ENCODE results near the gene MRPL43. TPM values are rescaled to one million over a fixed set of nuclear protein-coding genes. Genes with fewer than 3 reads are reported as not detected.
A peak's percentile ranks its signal among the peaks of the same experiment; 100 is the strongest.

Gene MRPL43
- total RNA-seq, 1 donor from 2014 or later, result 43.2 TPM

DNA sequence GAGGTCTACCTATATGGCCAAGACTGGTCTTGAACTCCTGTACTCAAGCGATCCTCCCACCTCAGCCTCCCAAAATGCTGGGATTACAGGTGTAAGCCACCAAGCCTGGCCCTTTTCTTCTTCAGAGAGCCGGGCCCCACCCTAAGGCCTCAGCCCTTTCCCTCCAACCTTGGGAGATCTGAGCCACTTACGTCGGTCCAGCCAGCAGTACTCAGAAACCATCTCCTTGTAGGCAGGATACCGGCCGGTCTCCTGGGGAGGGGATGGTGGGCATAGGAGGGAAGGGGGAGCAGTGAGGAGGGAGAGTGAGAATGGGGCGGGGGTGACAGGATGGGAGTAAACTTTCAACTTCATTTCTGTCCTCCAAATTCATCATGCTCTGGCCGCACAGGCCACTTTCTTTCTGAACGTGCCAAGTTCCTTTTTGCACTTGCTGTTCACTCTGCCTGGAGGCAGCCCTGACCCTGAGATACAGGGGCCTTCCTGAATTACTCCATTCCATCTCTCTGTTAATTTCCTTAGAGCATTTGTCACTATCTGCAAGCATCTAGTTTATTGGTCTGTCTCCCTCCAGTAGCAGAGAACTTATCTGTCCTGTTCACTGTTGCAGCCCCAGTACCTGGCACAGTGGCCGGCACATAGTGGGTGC lies 33.3 kb upstream of the MRPL43 start:
- no peak for DNase-seq (ENCODE audit: low read depth)

DNA sequence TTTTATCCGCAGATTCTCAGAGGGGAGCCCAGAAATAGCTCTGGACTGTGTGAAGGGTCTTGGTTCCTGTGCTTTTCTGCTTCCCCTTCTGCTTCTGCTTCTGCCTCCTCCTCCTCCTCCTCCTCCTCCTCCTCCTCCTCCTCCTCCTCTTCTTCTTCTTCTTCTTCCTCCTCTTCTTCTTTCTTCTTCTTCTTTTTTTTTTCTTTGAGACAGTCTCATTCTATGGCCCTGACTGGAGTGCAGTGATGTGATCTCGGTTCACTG lies 32.1 kb upstream of the MRPL43 start:
- no peak for DNase-seq (ENCODE audit: low read depth)

DNA sequence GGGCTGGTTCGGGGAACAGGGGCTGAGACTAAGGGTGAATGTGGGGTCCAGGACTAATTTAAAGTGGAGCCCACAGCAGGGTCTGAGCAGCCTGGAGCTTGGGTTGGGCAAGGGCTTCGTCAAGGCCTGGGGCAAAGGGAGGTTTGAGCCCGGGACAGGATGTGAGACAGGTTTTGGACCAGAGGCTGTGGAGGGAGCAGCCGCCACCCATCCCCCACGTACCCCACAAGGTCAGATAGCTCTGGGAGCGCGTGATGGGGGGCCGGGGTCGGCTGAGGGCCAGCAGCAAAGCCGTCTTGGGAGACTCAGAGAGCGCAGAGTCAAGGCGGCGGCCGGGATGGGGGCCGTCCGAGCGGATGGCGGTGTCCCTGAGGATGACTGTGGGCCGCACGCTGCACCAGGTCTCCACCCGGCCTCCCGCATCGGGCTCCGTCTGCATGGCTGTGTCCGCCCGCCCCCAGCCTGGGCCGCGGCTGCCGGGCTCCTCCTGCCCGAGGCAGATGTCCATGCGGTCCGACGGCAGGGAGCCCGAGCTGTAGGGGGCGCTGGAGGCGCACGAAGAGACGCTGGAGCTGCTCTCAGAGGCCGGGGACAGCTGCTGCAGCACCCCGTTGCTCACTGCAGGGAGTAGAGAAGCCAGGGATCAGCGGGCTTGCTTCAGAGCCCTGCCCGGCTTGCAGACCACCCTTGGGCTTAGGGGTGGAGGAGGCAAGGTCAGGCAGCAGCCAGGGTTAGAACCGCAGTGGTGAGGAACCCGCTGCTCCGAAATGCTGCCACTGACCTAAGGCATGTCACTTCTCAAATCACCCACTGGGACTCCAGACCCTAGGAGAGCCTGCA lies 31.5 kb upstream of the MRPL43 start:
- peak; percentile 42 for DNase-seq (ENCODE audit: low read depth)

DNA sequence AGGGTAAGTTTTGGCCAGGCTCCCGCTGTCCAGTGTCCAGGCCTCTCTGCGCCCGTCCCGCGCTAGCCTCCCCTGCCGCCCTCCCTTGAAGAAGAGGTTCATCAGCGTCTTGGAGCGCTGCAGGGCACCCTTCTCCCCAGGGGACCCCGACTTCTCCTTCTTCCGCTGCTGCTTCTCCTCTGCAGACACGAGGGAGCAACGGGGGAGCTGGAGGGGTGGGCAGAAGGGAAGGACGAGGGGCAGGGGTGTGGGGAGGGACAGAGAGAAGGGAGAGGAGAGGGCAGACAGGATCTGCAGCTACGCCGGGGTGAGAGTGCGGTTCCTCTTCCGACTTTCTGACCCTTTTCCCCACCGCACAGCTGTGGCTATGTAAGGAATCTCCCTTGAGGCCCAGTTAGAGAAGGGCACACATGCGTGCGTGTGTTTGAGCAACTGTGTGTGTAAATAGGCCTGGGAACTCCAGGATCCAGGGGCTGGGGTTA lies 30.9 kb upstream of the MRPL43 start:
- DNase-seq (ENCODE audit: low read depth), result no peak

DNA sequence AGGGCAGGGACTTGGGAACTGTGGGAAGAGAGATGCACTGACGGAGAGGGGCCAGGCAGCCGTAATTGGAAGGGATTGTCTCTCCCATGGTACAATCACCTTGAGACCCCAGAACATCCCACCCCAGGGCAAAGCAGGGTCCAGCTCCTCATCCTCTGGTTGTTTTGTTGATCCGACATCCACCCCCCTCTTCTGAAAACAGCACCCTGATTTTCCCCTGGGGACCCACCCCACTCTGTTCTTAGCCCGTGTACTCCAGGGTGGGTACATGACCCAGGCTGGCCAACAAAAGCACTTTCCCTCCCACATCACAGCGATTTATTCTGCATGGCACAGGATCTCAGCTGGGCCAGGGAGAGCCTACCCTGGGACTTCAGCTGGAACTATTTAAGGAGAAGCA lies 29.5 kb upstream of the MRPL43 start:
- DNase-seq (ENCODE audit: low read depth), result no peak

DNA sequence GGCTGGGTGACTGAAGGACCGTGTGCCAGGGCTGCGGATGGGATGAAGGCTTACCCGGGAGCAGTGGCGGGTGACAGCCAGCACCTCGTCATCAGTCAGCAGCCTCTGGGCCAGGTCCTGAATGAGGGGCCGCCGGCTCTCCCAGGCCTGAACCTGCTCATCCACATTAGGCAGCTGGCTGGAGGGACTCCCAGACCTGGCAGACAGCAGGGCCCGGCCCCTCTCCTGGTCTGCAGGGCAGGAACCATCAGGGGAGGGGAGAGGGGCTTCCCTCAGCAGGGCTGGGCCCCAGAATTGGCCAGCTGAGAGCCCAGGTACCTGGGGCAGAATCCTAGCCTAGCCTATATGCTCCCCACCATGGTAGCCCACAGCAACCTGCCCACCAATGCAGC lies 28.3 kb upstream of the MRPL43 start:
- no peak for DNase-seq (ENCODE audit: low read depth)

DNA sequence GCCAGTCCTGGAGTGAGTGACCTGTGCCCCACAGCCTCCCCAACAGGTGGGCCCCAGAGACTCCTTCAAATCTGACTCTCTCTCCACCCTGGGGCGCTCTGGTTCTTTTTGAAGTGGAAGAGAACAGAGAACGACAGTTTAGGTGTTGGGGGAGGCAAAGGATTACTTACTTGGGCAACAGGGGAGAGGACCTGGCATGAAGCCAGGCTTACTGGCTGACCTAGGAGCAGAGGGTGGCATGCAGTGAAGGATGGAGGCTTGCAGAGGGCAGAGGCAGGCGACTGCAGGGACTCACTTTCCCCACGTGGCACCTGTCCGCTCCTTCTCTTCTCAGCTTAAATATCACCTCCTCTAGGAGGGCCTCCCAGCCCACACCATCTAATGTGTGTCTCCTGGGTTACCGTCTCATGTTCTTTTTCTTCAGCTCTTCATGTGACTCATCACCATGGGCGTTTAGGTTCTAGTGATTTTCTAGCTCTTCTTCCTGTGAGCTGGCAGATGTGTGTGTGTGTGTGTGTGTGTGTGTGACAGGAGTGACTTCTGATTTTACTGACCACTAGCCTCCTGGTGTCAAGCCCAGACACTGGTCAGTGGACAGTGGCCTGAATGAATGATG lies 27.8 kb upstream of the MRPL43 start:
- DNase-seq (ENCODE audit: low read depth), result peak; percentile 87

DNA sequence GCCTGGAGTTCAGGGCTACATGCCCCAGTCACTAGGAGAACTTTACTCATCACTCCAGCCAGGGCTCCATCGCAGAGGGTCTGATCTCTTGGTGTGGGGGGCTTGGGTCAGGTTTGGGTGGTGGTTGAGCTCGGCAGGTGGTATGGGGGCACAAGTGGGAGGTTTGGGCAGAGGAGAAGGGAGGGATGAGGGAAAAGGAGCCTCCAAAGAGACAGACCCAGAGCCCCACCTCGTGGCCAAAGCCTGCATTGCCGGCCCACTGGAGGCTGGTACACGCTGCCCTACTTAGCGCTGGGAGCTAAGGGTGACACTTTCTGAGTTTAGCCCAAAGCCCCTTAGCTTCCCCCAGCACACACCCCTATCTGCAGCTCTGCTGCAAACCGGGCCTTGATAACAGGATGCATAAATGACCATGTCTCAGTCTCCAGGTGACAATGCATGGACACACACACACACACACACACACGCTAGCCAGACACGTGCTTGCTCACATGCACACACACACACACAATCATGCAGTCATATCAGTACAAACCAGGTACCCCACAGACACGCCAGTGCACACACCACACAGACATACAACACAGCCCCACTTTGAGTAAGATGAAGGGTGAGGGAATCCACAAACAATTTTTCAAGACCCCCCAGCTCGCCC lies 27.1 kb upstream of the MRPL43 start:
- DNase-seq (ENCODE audit: low read depth), result peak; percentile 26

DNA sequence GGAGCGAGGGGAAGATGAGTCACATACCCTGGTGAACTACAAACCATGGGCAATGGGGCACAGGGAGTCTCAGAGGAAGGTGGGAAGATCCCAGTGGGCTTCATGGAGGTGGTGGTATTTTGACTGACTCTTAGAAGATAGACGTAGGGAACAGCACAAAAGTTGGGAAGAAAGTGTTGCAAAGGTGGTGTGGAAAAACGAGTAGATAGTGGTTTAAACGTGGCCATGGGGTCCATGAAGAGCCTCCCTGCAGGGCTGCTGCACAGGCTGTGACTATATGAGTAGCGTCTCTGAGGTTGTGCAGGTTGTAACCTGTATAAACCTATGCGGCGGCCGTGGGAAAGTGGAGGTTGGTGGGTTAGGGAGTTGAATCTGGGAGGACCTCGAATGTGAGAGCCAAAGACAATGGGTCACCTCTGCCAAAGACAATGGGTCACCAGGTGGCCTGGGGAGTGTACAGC lies 26.1 kb upstream of the MRPL43 start:
- DNase-seq (ENCODE audit: low read depth), result no peak

DNA sequence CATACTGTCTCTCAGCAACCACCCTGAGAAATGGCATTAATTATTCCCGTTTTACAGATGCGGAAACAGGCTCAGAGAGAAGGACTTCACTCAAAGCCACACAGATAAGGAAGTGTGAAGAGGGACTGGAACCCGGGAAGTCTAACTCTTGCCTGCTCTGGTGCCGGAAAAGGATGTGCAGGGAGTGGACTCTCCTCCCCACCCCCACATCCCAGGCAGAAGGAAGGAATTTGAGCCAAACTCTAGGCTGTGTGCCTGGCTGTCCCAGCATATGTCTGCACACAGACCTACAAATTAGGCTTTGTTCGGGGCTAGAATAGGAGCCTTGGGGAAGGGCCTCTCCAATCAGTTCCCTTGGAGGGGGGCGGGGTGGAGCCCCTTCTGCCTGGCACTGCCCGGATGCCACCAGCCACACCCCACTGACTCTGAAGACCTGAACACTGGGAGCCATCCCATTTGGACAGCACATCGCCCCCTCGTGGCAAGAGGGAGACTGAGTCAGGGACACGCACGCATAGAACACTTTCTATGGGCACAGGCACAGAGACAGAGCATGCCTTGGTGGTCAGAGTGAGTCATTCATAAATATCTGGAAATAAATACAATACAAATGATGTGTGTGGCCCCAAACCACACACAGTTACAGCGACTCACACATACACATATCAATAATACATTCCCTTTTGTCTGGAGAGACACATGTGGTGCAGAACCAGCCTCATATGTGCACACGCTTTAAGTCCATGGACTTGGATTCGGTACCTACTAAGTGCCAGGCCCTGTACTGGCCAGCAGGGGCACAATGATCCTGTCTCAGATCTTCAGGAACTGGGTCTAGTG lies 25.4 kb upstream of the MRPL43 start:
- DNase-seq (ENCODE audit: low read depth), result peak; percentile 89

DNA sequence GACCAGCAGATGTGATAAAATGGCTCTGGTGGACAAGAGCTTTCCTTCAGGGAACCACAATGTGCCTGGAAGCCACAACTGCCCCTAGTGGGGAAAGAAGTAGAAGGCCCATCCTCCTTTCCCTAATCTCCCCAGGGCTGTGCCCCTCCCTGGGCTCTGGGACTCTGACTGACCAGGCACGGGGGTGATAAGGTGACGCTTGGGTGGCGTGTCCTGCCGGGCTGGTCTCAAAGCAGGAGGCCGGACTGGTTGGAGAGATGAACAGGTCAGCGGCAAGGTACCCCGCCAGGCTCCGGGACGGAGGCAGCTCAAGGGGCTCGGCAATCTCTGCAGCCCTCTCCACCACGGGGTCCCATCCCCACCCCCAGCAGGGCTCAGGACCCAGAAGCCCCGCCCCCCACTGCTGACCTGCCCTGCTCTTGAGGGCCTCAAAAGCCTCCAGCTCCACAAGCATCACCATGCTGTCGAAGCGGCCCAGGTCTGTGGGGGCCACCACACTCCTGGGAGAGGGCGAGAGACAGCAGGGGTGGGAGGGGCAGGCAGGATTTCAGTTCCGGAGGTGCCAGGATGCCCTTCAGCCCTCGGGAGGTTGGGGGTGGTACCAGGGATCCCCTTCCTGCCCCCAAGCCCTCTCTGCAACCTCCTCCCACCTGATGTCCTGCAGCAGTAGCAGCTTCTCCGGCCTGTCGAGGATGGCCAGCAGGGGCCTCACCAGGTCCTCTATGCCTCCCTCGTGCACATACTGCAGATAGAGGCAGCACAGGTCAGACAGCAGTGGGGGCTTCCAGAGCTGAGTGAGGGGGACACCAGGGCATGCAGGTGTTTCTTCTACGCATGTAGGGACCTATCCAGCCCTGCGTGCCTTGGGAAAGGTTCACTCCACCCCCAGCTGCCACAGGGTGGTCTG lies 24.5 kb upstream of the MRPL43 start:
- DNase-seq (ENCODE audit: low read depth), result no peak

DNA sequence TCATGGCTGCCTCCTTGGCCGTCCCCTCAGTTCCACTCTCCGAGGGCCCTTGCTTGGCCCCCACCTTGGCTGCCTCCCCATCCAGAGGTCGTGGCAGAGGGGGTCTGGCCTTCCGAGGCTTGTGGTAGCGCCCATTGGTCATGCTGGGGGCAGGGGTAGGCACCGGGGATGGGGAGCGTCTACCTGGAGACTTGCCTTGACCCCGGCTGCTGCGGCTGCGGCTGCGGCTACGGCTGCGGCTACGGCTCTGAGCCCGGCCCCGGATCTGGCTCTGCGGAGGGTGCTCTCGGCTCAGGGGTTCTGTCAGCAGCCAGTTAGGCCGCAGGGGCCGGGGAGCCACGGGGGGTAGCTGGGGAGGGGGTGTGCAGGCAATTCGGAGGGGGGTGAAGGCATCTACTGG lies 23.0 kb upstream of the MRPL43 start:
- no peak for DNase-seq (ENCODE audit: low read depth)

DNA sequence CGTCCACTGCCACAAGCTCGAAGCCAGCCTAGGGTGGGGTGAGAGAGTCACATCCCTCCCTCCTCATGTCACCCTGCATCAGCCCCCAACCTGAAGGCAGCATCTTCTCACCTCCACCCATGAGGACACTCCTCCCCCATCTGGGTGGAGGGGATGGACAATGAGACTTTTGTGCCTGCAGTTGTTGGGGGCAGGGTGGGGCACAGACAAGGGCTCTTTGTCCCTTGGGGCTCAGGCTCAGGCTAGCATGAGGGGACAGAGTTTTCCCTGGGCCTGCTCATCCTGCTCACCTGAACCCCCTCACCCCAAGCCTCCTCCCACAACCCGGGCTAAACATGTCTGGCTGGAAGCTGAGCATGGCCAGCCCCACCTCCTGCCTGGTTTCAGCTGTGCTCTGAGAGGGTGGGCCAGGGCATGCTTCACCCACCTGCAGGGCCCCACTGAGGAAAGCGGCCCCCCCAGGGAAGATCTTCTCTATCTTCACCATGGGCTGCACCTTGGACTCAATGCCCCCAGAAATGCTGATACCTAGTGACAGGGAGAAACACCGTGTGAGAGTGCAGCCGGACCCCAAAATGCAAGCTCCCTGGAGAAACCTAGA lies 21.6 kb upstream of the MRPL43 start:
- DNase-seq (ENCODE audit: low read depth), result no peak

DNA sequence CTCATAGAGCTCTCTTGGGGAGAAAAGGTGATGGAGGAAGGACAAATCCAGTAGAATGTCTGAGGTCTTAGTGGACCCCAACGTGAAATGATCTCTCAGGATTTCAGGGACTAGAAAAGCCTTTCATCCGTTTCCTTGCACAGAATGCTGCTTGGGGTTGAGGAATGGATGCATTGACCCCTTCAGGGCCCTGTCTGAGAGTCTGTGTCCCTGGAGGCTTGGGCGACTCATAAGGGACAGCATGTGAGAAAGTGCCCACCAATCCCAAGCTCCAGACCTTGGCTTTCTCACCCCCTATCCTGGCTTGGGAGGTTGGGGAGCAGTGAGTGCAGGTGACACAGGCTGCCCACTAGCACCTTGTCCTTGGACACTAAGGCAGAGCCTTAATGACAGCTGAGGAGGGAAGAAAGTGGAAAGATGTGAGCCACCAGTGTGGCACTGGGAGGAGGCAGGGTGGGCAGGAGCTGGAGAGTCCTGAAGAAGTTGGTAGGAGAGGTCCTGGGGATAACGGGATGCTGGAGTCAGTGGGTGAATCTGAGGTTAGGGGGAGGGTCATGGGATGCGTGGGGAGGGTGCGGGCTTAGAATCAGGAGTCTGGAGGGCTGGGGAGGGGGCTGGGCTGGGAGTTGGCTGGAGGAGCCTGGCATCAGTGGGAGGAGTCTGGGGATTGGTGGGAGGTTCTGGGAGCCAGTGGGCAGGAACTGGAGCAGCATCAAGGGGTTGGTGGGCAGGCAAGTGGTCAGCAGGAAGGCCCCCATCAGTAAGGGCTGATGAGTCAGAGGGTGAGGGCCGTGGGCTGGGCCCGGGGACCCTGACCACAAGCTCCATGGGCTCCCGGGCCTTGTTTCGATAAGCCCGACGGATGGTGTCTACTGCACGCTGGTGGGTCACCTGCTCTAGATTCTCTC lies 20.9 kb upstream of the MRPL43 start:
- DNase-seq (ENCODE audit: low read depth), result no peak

DNA sequence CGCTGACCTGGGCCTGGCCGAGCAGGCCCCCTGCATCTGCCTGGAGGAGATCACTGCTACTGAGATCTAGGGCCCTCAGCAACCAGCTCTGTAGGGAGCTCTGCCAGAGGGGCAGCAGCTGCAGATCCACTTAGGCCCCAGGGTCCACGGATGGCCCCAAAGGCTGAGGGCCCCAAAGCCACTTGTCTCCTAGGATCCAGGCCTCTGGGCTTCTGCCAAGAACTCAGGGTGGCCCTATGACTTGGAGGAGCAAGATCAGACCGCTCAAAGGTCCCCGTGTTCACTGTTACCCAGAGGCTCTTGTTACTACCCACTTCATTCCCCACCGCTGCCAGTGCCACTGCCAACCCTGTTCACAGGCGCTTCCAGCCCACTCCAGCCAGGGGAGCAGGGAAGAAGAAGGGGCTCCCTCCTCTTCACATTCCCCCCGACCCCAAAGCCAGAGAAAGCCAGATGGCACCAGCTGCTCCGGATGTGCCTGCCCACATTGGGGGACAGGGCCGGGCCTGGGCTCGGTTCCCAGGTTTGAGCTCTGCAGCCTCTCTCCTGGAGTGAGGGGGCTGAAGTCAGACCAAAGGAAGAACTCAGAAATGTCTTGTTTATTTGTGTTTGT lies 19.9 kb upstream of the MRPL43 start:
- DNase-seq (ENCODE audit: low read depth), result no peak

DNA sequence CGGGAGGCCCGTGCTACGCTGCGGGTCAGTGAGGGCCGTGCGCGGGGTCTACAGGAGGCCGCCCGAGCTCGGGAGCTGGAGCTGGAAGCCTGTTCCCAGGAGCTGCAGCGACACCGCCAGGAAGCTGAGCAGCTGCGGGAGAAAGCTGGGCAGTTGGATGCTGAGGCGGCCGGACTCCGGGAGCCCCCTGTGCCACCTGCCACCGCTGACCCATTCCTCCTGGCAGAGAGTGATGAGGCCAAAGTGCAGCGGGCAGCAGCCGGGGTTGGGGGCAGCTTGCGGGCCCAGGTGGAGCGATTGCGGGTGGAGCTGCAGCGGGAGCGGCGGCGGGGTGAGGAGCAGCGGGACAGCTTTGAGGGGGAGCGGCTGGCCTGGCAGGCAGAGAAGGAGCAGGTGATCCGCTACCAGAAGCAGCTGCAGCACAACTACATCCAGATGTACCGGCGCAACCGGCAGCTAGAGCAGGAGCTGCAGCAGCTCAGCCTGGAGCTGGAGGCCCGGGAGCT lies 19.3 kb upstream of the MRPL43 start:
- DNase-seq (ENCODE audit: low read depth), result no peak

DNA sequence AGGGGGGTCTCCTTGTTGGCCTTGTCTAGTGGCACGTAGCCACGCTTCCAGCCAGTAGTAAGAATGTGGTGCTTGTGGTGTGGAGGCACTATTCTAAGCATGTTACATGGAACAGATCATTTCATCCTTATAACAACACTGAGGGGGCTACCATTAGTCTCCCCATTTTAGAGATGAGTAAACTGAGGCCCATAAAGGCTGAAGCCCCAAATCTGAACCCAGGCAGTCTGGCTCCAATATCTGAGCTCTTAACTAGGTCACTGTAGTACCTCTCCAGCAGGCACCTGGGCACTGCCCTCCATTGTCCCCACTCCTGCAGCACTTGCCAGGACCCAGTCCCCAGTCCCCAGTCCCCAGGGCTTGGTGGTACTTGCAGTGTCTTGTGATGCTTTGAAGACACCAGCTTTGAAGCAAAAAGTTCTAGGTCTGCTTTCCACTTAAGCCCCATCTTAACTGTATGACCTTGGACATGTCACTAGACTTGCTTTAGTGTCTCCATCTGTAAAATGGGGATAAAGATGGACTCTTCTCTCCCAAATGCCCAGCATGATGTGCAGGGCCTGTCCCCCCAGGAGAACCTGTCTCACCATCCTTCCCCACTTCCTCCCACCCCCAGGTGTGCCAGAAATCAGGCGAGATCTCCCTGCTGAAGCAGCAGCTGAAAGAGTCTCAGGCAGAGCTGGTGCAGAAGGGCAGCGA lies 18.7 kb upstream of the MRPL43 start:
- no peak for DNase-seq (ENCODE audit: low read depth)

DNA sequence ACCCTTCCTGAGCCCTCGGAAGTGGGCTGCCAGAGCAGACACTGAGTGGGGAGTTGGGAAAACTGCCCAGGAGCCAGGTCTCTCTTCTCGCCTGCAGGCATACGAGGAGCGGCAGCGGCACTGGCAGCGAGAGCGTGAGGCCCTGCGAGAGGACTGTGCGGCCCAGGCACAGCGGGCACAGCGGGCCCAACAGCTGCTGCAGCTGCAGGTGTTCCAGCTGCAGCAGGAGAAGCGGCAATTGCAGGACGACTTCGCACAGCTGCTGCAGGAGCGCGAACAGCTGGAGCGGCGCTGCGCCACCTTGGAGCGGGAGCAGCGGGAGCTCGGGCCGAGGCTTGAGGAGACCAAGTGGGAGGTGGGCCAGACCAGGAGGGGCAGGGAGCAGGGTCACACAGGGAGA lies 18.1 kb upstream of the MRPL43 start:
- no peak for DNase-seq (ENCODE audit: low read depth)
